ENCODE results near the gene RASSF3. TPM values are rescaled to one million over a fixed set of nuclear protein-coding genes. Genes with fewer than 3 reads are reported as not detected.

Gene RASSF3
- total and polyA plus RNA-seq, 2 experiments from 2014 or later: 4.8 to 23.6 TPM

DNA sequence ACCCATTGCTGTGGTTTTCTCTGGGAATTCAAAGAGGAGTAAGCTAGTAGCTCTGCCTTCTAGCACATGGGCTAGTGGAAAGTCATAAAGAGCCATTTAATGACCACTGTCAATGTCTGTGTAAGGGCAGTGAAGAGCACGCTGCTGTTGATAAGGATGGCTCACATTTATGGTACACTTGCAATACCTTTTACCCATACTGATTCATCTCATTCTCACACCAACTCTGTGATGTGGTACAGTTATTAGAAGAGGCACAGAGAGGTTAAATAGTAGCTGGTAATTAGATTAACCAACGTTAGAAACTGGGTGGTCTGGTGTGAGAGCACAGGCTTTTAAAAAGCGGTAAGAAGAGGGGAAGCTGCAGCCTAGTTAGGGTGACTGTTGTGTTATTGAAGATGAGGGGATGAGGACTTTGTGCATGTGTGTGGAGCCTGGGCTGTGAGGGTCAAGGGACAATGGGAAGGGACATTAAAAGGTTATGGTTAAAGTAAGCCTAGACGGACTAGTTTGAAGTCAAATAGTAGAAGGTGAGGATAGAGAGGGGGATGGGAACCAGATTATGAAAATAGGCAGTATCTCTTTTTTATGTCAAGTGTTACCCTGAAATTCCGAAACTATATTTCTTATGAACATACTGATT lies 25.2 kb downstream of the RASSF3 start:
- Histone ChIP-seq H3K4me3 (no peak overlapping the region), H3K36me3 (no peaks in the 10 kb centered on the region), H3K4me1 (ENCODE audit: low read depth) (peaks cover 9% of the 10 kb centered on the region), H3K27me3 (no peaks in the 10 kb centered on the region), H3K27ac (peak overlapping the region; percentile 70), H3K9me3 (ENCODE audit: low read depth) (no peaks in the 10 kb centered on the region)
- TF ChIP-seq, protein P1, sequence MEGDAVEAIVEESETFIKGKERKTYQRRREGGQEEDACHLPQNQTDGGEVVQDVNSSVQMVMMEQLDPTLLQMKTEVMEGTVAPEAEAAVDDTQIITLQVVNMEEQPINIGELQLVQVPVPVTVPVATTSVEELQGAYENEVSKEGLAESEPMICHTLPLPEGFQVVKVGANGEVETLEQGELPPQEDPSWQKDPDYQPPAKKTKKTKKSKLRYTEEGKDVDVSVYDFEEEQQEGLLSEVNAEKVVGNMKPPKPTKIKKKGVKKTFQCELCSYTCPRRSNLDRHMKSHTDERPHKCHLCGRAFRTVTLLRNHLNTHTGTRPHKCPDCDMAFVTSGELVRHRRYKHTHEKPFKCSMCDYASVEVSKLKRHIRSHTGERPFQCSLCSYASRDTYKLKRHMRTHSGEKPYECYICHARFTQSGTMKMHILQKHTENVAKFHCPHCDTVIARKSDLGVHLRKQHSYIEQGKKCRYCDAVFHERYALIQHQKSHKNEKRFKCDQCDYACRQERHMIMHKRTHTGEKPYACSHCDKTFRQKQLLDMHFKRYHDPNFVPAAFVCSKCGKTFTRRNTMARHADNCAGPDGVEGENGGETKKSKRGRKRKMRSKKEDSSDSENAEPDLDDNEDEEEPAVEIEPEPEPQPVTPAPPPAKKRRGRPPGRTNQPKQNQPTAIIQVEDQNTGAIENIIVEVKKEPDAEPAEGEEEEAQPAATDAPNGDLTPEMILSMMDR (IDR thresholded peaks at IDR 0.05; ENCODE audit: low read depth, low read length): no peak
- no peak for DNase-seq (ENCODE audit: low read depth in 1 of 2, low spot score in 1 of 2)

DNA sequence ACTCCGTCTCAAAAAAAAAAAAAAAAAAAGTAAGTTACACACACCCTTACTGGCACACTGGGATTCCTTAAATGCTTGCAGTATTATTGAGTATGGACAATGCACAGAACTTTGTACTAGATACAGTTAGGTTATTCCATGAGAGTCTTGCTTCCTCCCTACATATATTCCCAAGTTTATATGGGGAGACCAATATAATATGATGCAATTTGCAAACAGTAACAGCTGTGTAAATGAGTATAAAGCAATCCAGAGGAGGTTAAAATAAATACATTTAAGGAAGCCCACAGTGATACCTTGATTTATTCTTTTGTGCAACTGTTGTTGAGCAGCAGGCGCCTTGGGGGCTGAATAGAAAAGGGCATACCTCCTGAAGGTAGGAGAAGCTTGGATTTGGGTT lies 26.6 kb downstream of the RASSF3 start:
- H3K27me3 ChIP-seq: no peaks in the 10 kb centered on the region

GRCh38 chr12:64639466-64639865 lies 29.2 kb downstream of the RASSF3 start:
- Histone ChIP-seq H3K36me3 (no peaks in the 10 kb centered on the region), H3K27me3 (no peaks in the 10 kb centered on the region), H3K9me3 (ENCODE audit: low read depth) (no peaks in the 10 kb centered on the region), H3K4me3 (no peak overlapping the region), H3K4me1 (ENCODE audit: low read depth) (peaks cover 9% of the 10 kb centered on the region), H3K27ac (peak overlapping the region; percentile 3)
- DNase-seq (ENCODE audit: low read depth in 1 of 2, low spot score in 1 of 2): no peak
- TF ChIP-seq, protein P1 (IDR thresholded peaks at IDR 0.05; ENCODE audit: low read depth, low read length): no peak

More for the DNA sequence above, 26.6 kb downstream of the RASSF3 start:
- DNase-seq (ENCODE audit: low read depth in 1 of 2, low spot score in 1 of 2): no peak
- Histone ChIP-seq H3K27ac (peak overlapping the region; percentile 48), H3K4me3 (no peak overlapping the region), H3K36me3 (no peaks in the 10 kb centered on the region), H3K4me1 (ENCODE audit: low read depth) (peaks cover 9% of the 10 kb centered on the region), H3K9me3 (ENCODE audit: low read depth) (no peaks in the 10 kb centered on the region)
- TF ChIP-seq, protein P1 (IDR thresholded peaks at IDR 0.05; ENCODE audit: low read depth, low read length): no peak

- H3K4me3 ChIP-seq: no peak overlapping the region
- TF ChIP-seq, protein P1 (IDR thresholded peaks at IDR 0.05; ENCODE audit: low read depth, low read length): no peak
- peaks cover 20% of the 10 kb centered on the region for H3K4me1 ChIP-seq (ENCODE audit: low read depth)
- no peak for DNase-seq (ENCODE audit: low read depth in 1 of 2, low spot score in 1 of 2)
- no peaks in the 10 kb centered on the region for H3K27me3 ChIP-seq
- no peak overlapping the region for H3K27ac ChIP-seq
- H3K9me3 ChIP-seq (ENCODE audit: low read depth): no peaks in the 10 kb centered on the region
- no peaks in the 10 kb centered on the region for H3K36me3 ChIP-seq
These were observed 36.0 kb downstream of the RASSF3 start for GRCh38 chr12:64646318-64646717.

DNA sequence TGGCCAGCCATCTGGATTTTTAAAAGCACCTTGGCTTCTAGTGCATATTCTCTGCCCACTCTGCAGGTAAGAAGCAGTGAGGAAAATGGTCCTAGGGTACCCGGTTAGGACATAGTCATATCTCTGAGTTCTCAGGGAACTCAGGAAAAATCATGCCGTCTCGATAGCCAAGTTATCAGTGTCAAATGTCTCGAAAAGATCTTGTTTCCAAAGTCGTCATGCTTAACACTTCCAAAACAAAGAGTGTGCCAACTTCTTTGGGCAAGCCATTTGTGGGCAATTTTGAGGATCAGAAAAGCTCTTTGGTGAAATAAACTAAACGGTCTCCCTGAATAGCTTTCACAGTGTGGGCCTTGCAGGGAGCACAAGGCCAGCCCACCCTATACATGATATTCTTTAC lies 39.2 kb downstream of the RASSF3 start:
- Histone ChIP-seq H3K27me3 (no peaks in the 10 kb centered on the region), H3K9me3 (ENCODE audit: low read depth) (no peaks in the 10 kb centered on the region), H3K4me1 (ENCODE audit: low read depth) (peaks cover 21% of the 10 kb centered on the region), H3K36me3 (no peaks in the 10 kb centered on the region), H3K4me3 (no peak overlapping the region), H3K27ac (peak overlapping the region; percentile 94)
- TF ChIP-seq, protein P1 (IDR thresholded peaks at IDR 0.05; ENCODE audit: low read depth, low read length): no peak
- DNase-seq (ENCODE audit: low read depth in 1 of 2, low spot score in 1 of 2): no peak
